Activated CD8-positive, alpha-beta memory T cell treated with anti-CD3 and anti-CD28 coated beads for 1 hour (primary cell): ENCODE measurements around the gene ELOVL2.

Experiments used
- DNase-seq, 2 donors: peaks; one replicate each; pipeline ENCODE4 v3.0.0-alpha.2; 2020; ENCODE audit warnings: low read depth in 1 of 2; ENCODE audit errors: extremely low read depth in 1 of 2

The ELOVL2 gene

GRCh38 chr6:11058406-11058805 lies 14.3 kb upstream of the ELOVL2 start:
- DNase-seq, result no peak

GRCh38 chr6:11056871-11057270 lies 12.8 kb upstream of the ELOVL2 start:
- no peak for DNase-seq

GRCh38 chr6:11055127-11055627 lies 11.1 kb upstream of the ELOVL2 start:
- DNase-seq, result no peak

GRCh38 chr6:11054722-11055121 lies 10.6 kb upstream of the ELOVL2 start:
- DNase-seq, result no peak

GRCh38 chr6:11053307-11053706 lies 9.2 kb upstream of the ELOVL2 start:
- DNase-seq, result no peak

- no peak for DNase-seq
Observed at GRCh38 chr6:11050731-11051130, 6.6 kb upstream of the ELOVL2 start.

- DNase-seq, result no peak
Observed at GRCh38 chr6:11044712-11045167, 635 bp upstream of the ELOVL2 start.

GRCh38 chr6:11043378-11043960 lies 636 bp downstream of the ELOVL2 start:
- DNase-seq, result no peak

GRCh38 chr6:11042750-11043377 lies 1.2 kb downstream of the ELOVL2 start:
- no peak for DNase-seq

- no peak for DNase-seq
Observed at GRCh38 chr6:11042025-11042749, 1.9 kb downstream of the ELOVL2 start.

GRCh38 chr6:11040134-11040533 lies 4.0 kb downstream of the ELOVL2 start:
- DNase-seq, result no peak

- DNase-seq, result no peak
Observed at GRCh38 chr6:11039040-11039439, 5.1 kb downstream of the ELOVL2 start.

- DNase-seq, result no peak
Observed at GRCh38 chr6:11036977-11037430, 7.1 kb downstream of the ELOVL2 start.

GRCh38 chr6:11036351-11036740 lies 7.8 kb downstream of the ELOVL2 start:
- no peak for DNase-seq

GRCh38 chr6:11035616-11036350 lies 8.3 kb downstream of the ELOVL2 start:
- DNase-seq, result no peak

GRCh38 chr6:11033825-11034224 lies 10.3 kb downstream of the ELOVL2 start:
- DNase-seq, result no peak

GRCh38 chr6:11030904-11031303 lies 13.2 kb downstream of the ELOVL2 start:
- no peak for DNase-seq

GRCh38 chr6:11028959-11029358 lies 15.1 kb downstream of the ELOVL2 start:
- DNase-seq, result no peak

GRCh38 chr6:11027565-11028110 lies 16.5 kb downstream of the ELOVL2 start:
- no peak for DNase-seq

GRCh38 chr6:11025921-11026635 lies 18.0 kb downstream of the ELOVL2 start:
- DNase-seq, result no peak
